Measurements from ENCODE around the gene PRSS57. TPM values are rescaled to one million over a fixed set of nuclear protein-coding genes. Genes with fewer than 3 reads are reported as not detected.
A peak's percentile ranks its signal among the peaks of the same experiment; 100 is the strongest.

PRSS57 gene
- total and polyA plus RNA-seq, 2 donors (not counting 1 experiment from before 2014, with no cell fraction given): not detected

- TF ChIP-seq EZH2 (IDR thresholded peaks at IDR 0.05; ENCODE audit: low read length, missing control alignments): no peak
- TF ChIP-seq, protein P1, sequence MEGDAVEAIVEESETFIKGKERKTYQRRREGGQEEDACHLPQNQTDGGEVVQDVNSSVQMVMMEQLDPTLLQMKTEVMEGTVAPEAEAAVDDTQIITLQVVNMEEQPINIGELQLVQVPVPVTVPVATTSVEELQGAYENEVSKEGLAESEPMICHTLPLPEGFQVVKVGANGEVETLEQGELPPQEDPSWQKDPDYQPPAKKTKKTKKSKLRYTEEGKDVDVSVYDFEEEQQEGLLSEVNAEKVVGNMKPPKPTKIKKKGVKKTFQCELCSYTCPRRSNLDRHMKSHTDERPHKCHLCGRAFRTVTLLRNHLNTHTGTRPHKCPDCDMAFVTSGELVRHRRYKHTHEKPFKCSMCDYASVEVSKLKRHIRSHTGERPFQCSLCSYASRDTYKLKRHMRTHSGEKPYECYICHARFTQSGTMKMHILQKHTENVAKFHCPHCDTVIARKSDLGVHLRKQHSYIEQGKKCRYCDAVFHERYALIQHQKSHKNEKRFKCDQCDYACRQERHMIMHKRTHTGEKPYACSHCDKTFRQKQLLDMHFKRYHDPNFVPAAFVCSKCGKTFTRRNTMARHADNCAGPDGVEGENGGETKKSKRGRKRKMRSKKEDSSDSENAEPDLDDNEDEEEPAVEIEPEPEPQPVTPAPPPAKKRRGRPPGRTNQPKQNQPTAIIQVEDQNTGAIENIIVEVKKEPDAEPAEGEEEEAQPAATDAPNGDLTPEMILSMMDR (conservative IDR thresholded peaks at IDR 0.05 in 1 of 2, IDR thresholded peaks at IDR 0.05 in 1 of 2; ENCODE audit: low read depth in 1 of 2, low read length in 2 of 2): no peak
- H3K9ac ChIP-seq (ENCODE audit: insufficient read depth, low read length): no peak overlapping the region
- H4K20me1 ChIP-seq (ENCODE audit: control insufficient read depth, extremely low read depth, insufficient read depth, low read length): no peaks in the 10 kb centered on the region
- H3K4me3 ChIP-seq (replicated peaks in 1 of 4; ENCODE audit: control extremely low read depth in 1 of 4, insufficient read depth in 1 of 4, low read depth in 3 of 4, low read length in 4 of 4): no peak overlapping the region
- no peaks in the 10 kb centered on the region for H3K79me2 ChIP-seq (ENCODE audit: control insufficient read depth, insufficient read depth, low read length)
- no peaks in the 10 kb centered on the region for H3K27me3 ChIP-seq (ENCODE audit: control insufficient read depth, insufficient read depth, low read length)
- no peak overlapping the region for H3K27ac ChIP-seq (ENCODE audit: insufficient read depth, low read length)
- no peaks in the 10 kb centered on the region for H3K9me3 ChIP-seq (ENCODE audit: control insufficient read depth, insufficient read depth, low read depth, low read length)
- no peak overlapping the region for H2AFZ ChIP-seq (ENCODE audit: low read length)
- no peaks in the 10 kb centered on the region for H3K4me1 ChIP-seq (ENCODE audit: control insufficient read depth, extremely low read depth, insufficient read depth, low read length)
- H3K4me2 ChIP-seq (ENCODE audit: extremely low read depth, insufficient read depth, low read length): no peak overlapping the region
- H3K36me3 ChIP-seq (ENCODE audit: control insufficient read depth, insufficient read depth, low read length): no peaks in the 10 kb centered on the region
- no peak for DNase-seq (ENCODE audit: low read depth in 2 of 2)
Observed at GRCh38 chr19:738509-739128, 43.4 kb upstream of the PRSS57 start.

DNA sequence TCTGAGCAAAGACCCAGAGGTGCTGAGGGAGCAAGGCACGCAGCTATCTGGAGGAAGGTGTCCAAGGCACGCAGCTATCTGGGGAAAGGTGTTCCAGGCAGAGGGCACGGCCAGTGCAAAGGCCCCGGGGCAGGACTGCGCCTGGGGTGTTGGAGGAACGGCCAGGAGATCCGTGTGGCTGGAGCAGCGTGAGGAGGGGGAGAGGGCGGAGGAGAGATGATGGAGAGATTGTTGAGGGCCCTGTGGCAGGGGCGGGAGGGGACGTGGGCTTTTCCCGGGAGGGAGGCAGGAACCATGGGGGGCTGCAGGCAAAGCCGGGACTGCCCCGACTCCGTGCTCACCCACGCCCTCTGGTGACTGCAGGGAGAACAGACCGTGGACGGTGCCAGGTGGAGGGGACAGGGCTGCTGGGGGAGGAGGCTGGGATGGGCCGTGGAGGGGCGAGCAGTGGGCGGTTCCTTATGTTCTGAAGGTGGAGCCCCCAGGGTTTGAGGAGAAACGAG is 42.4 kb upstream of the PRSS57 start:
- Histone ChIP-seq H3K9ac (ENCODE audit: insufficient read depth, low read length) (no peak overlapping the region), H3K79me2 (ENCODE audit: control insufficient read depth, insufficient read depth, low read length) (no peaks in the 10 kb centered on the region), H3K27ac (ENCODE audit: insufficient read depth, low read length) (no peak overlapping the region), H3K36me3 (ENCODE audit: control insufficient read depth, insufficient read depth, low read length) (no peaks in the 10 kb centered on the region), H3K4me1 (ENCODE audit: control insufficient read depth, extremely low read depth, insufficient read depth, low read length) (no peaks in the 10 kb centered on the region), H3K9me3 (ENCODE audit: control insufficient read depth, insufficient read depth, low read depth, low read length) (no peaks in the 10 kb centered on the region), H3K4me2 (ENCODE audit: extremely low read depth, insufficient read depth, low read length) (no peak overlapping the region), H3K27me3 (ENCODE audit: control insufficient read depth, insufficient read depth, low read length) (no peaks in the 10 kb centered on the region), H4K20me1 (ENCODE audit: control insufficient read depth, extremely low read depth, insufficient read depth, low read length) (no peaks in the 10 kb centered on the region), H3K4me3 (replicated peaks in 1 of 4; ENCODE audit: control extremely low read depth in 1 of 4, insufficient read depth in 1 of 4, low read depth in 3 of 4, low read length in 4 of 4) (no peak overlapping the region), H2AFZ (ENCODE audit: low read length) (no peak overlapping the region)
- peak; percentile 15 to 16 for DNase-seq (ENCODE audit: low read depth in 2 of 2)
- TF ChIP-seq, protein P1 (conservative IDR thresholded peaks at IDR 0.05 in 1 of 2, IDR thresholded peaks at IDR 0.05 in 1 of 2; ENCODE audit: low read depth in 1 of 2, low read length in 2 of 2): peak; percentile 41 to 62
- no peak for TF ChIP-seq EZH2 (IDR thresholded peaks at IDR 0.05; ENCODE audit: low read length, missing control alignments)

DNA sequence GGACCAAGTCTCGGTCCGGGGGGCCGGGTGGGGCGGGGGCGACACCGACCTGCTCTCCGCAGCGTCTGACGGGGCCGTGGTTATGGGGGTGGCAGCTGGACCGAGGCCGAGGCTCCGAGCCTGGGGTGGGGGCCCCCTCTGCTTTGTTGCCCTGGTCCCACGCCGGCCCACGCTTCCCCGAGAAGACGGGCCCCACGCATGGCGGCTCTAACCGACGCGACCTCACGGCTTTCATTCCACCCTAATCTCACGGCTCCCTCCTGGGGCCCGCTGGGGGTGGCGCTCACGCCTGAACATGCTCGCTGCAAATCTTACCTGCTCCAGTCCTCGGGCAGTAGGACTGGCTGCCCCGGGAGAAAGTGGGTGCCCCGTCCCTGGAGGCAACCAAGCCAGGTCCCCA is 40.9 kb upstream of the PRSS57 start:
- Histone ChIP-seq H3K27ac (ENCODE audit: insufficient read depth, low read length) (no peak overlapping the region), H3K79me2 (ENCODE audit: control insufficient read depth, insufficient read depth, low read length) (no peaks in the 10 kb centered on the region), H3K9me3 (ENCODE audit: control insufficient read depth, insufficient read depth, low read depth, low read length) (no peaks in the 10 kb centered on the region), H3K36me3 (ENCODE audit: control insufficient read depth, insufficient read depth, low read length) (no peaks in the 10 kb centered on the region), H4K20me1 (ENCODE audit: control insufficient read depth, extremely low read depth, insufficient read depth, low read length) (no peaks in the 10 kb centered on the region), H3K27me3 (ENCODE audit: control insufficient read depth, insufficient read depth, low read length) (no peaks in the 10 kb centered on the region), H3K9ac (ENCODE audit: insufficient read depth, low read length) (no peak overlapping the region), H3K4me1 (ENCODE audit: control insufficient read depth, extremely low read depth, insufficient read depth, low read length) (no peaks in the 10 kb centered on the region), H3K4me2 (ENCODE audit: extremely low read depth, insufficient read depth, low read length) (no peak overlapping the region), H2AFZ (ENCODE audit: low read length) (no peak overlapping the region), H3K4me3 (replicated peaks in 1 of 4; ENCODE audit: control extremely low read depth in 1 of 4, insufficient read depth in 1 of 4, low read depth in 3 of 4, low read length in 4 of 4) (no peak overlapping the region)
- TF ChIP-seq, protein P1 (conservative IDR thresholded peaks at IDR 0.05 in 1 of 2, IDR thresholded peaks at IDR 0.05 in 1 of 2; ENCODE audit: low read depth in 1 of 2, low read length in 2 of 2): no peak
- no peak for TF ChIP-seq EZH2 (IDR thresholded peaks at IDR 0.05; ENCODE audit: low read length, missing control alignments)
- no peak for DNase-seq (ENCODE audit: low read depth in 2 of 2)
